ENCODE data around the gene SLC38A6. TPM values are rescaled to one million over a fixed set of nuclear protein-coding genes. Genes with fewer than 3 reads are reported as not detected.

The SLC38A6 gene
- total RNA-seq, 1 experiment from 2014 or later, result 6.0 TPM

DNA sequence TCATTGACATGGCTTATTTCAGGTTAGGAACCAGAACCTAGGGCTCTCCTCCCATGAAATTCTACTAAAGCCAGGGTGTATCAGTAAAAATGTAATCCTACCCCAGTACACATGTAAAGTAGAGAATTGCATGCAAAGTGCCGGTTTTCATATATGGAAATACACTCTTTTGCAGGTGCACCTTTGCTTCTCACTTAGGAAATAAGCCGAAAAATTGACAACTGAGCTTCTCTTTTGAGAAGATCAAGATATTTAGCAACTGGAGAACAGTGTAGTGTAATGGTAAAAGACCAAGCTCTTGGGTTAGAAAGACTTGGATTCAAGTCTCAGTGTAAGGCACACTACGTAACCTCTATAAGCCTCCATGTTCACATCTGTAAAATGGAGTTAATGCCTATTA lies 82.4 kb downstream of the SLC38A6 start:
- H3K4me1 ChIP-seq (ENCODE audit: insufficient read depth, low read length), result no peaks in the 10 kb centered on the region
- no peak overlapping the region for H2BK5ac ChIP-seq (ENCODE audit: insufficient read length, low read length)
- H3K27me3 Mint-ChIP-seq (ENCODE audit: low read depth), result peaks cover 2% of the 10 kb centered on the region; the same call in 1 of the 2 replicates
- peaks cover 10% of the 10 kb centered on the region in 2 experiments; a peak in 3 of 4 replicates for H3K4me1 Mint-ChIP-seq
- no peaks in the 10 kb centered on the region for H4K20me1 ChIP-seq (ENCODE audit: control insufficient read depth, insufficient read depth, insufficient read length)
- H3K27ac ChIP-seq (ENCODE audit: insufficient read length, low read depth, low read length), result no peak overlapping the region
- no peak overlapping the region for H3K9ac ChIP-seq (ENCODE audit: extremely low read depth, insufficient read length, low read length)
- no peak overlapping the region for H2AFZ ChIP-seq (ENCODE audit: low read length)
- H3K23ac ChIP-seq (ENCODE audit: insufficient read length, low read depth, low read length), result no peak overlapping the region
- H3K27me3 ChIP-seq (ENCODE audit: insufficient read depth, low read length), result no peaks in the 10 kb centered on the region
- no peak overlapping the region for H2BK20ac ChIP-seq (ENCODE audit: low read depth, low read length, poor library complexity, severe bottlenecking)
- TF ChIP-seq, protein P1, sequence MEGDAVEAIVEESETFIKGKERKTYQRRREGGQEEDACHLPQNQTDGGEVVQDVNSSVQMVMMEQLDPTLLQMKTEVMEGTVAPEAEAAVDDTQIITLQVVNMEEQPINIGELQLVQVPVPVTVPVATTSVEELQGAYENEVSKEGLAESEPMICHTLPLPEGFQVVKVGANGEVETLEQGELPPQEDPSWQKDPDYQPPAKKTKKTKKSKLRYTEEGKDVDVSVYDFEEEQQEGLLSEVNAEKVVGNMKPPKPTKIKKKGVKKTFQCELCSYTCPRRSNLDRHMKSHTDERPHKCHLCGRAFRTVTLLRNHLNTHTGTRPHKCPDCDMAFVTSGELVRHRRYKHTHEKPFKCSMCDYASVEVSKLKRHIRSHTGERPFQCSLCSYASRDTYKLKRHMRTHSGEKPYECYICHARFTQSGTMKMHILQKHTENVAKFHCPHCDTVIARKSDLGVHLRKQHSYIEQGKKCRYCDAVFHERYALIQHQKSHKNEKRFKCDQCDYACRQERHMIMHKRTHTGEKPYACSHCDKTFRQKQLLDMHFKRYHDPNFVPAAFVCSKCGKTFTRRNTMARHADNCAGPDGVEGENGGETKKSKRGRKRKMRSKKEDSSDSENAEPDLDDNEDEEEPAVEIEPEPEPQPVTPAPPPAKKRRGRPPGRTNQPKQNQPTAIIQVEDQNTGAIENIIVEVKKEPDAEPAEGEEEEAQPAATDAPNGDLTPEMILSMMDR (conservative IDR thresholded peaks at IDR 0.05), result no peak
- no peak overlapping the region for H3K27ac Mint-ChIP-seq
- H3T11ph ChIP-seq (ENCODE audit: low read length), result no peak overlapping the region
- WGBS (ENCODE audit: extremely low coverage, insufficient read length, low lambda C conversion rate), result no CpG with 5 or more reads among the region's 3 CpGs
- H4K5ac ChIP-seq (ENCODE audit: insufficient read length, low read depth, low read length), result no peak overlapping the region
- no peaks in the 10 kb centered on the region for H3K23me2 ChIP-seq (ENCODE audit: insufficient read length, low read depth, low read length, poor library complexity, severe bottlenecking)
- DNase-seq, result no peak
- peaks cover 10 to 14% (median 12%) of the 10 kb centered on the region in 3 experiments for H3K36me3 Mint-ChIP-seq (ENCODE audit: insufficient read depth in 1 of 3, low read depth in 3 of 3)
- no peaks in the 10 kb centered on the region for H3K79me2 ChIP-seq (ENCODE audit: insufficient read depth, low read length)
- no peak overlapping the region for H4K8ac ChIP-seq (replicated peaks; ENCODE audit: insufficient read length, low read depth, low read length)
- no peak overlapping the region for H3K4ac ChIP-seq (ENCODE audit: low read depth, low read length)
- H3K4me3 Mint-ChIP-seq, result no peak overlapping the region
- no peaks in the 10 kb centered on the region for H3K9me3 ChIP-seq (ENCODE audit: control insufficient read depth, low read depth, low read length)
- H2AK5ac ChIP-seq (ENCODE audit: insufficient read length, low read length), result no peak overlapping the region
- H4K91ac ChIP-seq (ENCODE audit: insufficient read length, low read depth, low read length), result no peak overlapping the region
- no peak overlapping the region for H3K4me2 ChIP-seq (ENCODE audit: insufficient read depth, insufficient read length, low read length)
- no peak overlapping the region for H3K18ac ChIP-seq (ENCODE audit: insufficient read length, low read depth, low read length)
- no peak overlapping the region for H3K14ac ChIP-seq (ENCODE audit: insufficient read depth, low read length)
- no peaks in the 10 kb centered on the region for H3K79me1 ChIP-seq (ENCODE audit: insufficient read depth, low read depth, low read length, poor library complexity, severe bottlenecking)
- no peak overlapping the region for H3K56ac ChIP-seq (ENCODE audit: insufficient read length, low read depth, low read length)
- no peak overlapping the region for H2BK15ac ChIP-seq (ENCODE audit: low read depth, low read length)
- peaks cover 8% of the 10 kb centered on the region in 2 experiments; a peak in 3 of 5 replicates for H3K9me3 Mint-ChIP-seq
- no peak overlapping the region for H2BK12ac ChIP-seq (ENCODE audit: insufficient read length, low read depth, low read length)
- no peak overlapping the region for H2BK120ac ChIP-seq (ENCODE audit: low read depth, low read length, poor library complexity, severe bottlenecking)
